Endometrial microvascular endothelial cells (primary cell): Measurements from ENCODE around the gene TELO2. TPM values are rescaled to one million over a fixed set of nuclear protein-coding genes. Genes with fewer than 3 reads are reported as not detected.
"Not testable (repeated sequence)": the region's sequence is repeated elsewhere in the genome, so short reads cannot be mapped to it uniquely, and the experiment has no call there.

ENCODE experiments used
- in situ Hi-C: cut with HindIII; loops from 2 replicates; pipeline ENCODE4 v1.10.0; 2017; ENCODE audit warnings: low sequenced_read_pairs, low pct_unique_long_range_greater_than_20kb; ENCODE audit errors: inconsistent ontology term
- total RNA-seq: library from RNA; depleted of rRNA; stranded (reverse); fragments of >200 nt; gene quantifications from one replicate; pipeline ENCODE4 v1.2.3, GENCODE V29; 2015; ENCODE audit errors: inconsistent ontology term

Gene TELO2
- total RNA-seq, 1 donor from 2014 or later = 21.8 TPM

DNA sequence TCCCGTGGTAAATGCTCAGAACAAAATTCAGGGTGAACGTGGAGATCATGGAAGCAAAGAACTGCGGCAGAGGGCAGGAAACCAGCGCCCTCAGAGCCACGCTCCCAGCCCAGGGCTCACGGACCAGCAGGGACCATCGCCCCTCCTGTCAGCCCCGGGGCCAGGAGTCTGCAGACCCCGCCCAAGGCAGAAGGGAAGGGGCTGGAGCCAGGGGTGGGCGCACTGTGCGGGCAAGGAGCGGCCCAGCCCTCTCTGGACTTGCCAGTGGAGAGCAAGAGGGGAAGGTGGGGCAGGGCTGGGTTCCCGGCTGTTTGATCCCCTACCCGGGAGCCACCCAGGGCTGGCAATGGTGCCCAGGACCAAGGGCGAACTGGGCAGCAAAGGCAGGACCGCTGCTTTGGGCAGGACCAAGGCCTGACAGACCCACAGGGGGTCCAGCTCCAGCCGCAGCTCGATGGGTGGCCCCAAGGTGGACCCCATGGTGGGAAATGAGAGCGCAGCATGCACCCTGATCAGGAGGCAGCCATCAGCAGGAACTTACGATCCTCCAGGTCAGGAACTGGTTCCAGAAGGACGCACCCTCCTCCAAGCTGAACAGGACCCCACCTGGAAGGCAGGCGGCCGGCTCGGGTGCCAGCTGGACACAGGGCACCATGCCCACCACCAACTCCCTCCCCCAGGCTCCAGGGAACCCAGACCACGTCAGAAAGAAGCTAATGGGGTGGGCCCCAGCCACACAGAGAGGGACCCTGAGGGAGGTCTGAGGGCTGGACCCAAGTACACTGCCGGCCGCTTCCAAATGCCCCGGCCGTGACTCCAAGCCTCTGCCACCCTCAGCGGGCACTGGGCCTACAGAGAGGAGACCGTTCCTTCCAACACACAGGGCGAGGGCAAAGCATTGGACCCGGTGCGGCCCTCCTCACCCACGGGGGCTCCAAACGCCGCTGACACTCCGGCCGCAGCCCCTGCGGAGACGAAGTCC, 37.7 kb upstream of the TELO2 start:
- in situ Hi-C loops = no loop called here

- in situ Hi-C loops = no loop called here
Observed at GRCh38 chr16:1456951-1457350, 36.2 kb upstream of the TELO2 start.

DNA sequence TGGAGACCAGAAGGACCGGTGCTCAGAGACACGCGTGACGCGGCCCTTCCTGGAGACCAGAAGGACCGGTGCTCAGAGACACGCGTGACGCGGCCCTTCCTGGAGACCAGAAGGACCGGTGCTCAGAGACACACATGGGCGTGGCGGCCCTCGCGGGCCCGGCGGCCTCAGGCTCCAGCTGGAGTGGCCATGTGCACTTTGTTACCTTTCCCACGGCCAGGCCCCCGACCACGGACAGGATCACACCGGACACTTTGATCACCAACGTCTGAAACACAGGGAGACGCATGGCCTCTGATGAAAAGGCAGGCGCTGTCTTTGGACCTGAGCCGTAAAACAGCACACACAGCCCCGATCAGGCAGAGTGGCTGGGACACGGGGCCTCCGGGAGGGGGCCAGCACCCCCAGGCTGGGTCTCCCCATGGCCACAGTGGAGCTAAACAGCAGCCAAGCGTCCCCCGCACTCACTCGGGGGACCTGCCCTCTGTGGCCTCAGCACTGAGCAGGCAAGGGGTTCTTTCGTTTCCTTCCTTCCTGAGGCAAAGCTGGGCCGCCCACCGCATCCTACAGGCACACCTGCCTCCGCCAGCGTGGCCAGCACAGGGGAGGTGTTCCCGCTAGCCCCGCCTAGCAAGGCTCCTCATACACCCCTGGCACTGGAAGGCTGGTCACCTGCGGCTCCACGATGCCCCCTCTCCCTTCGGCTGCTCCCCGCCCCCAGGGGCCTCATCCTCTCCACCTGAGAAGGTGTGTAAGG, 35.5 kb upstream of the TELO2 start:
- in situ Hi-C loops = no loop called here

GRCh38 chr16:1458336-1458976, 34.7 kb upstream of the TELO2 start:
- in situ Hi-C loops = no loop called here

- in situ Hi-C loops = no loop called here
Observed at GRCh38 chr16:1458977-1459341, 34.2 kb upstream of the TELO2 start.

- in situ Hi-C loops = no loop called here
Observed at GRCh38 chr16:1459967-1460366, 33.2 kb upstream of the TELO2 start.

DNA sequence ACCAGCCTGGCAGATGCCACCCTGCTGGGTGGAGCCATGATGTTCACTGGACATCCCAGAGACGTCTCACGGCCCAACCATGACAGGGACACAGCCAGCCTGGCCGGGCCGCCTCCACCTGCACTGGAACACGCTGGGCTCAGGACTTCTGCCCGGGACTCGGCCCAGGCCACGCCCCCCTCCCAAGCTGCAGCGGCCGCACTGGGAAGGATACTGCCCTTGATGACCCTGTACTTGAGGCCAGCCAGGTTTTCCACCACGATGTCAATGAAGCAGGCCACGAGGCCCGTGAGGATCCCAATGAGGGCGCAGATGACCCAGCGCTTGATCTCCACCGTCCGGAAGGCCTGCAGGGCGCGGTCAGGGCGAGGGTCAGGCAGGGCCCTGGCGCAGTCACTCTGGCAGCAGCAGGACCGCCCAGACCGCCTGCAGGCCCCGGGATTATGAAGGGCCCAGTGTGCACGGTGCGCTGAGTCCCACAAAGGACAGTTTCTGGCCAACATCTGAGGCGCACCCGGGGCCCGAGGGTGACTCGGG, 32.5 kb upstream of the TELO2 start:
- in situ Hi-C loops = no loop called here

DNA sequence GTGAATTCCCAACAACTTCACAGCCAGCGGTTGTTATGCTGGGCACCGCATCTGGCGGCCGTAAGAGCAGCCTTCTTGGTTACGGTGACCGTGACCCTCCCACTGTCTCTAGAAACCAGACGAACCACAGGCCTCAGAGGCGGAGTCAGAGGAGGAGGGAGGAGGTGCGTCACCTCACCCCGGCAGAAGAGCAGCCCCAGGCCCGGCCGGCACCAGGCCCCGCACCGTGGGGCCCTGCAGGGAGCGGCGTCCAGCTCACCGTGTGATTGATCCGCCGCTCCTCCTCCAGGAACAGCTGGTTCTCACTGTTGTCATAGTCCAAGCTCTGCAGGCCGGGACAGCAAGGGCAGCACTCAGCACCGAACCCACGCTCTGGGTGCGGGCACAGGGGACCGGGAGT, 32.0 kb upstream of the TELO2 start:
- in situ Hi-C loops = no loop called here

- in situ Hi-C loops = no loop called here
Observed at GRCh38 chr16:1464196-1464893, 28.8 kb upstream of the TELO2 start.

DNA sequence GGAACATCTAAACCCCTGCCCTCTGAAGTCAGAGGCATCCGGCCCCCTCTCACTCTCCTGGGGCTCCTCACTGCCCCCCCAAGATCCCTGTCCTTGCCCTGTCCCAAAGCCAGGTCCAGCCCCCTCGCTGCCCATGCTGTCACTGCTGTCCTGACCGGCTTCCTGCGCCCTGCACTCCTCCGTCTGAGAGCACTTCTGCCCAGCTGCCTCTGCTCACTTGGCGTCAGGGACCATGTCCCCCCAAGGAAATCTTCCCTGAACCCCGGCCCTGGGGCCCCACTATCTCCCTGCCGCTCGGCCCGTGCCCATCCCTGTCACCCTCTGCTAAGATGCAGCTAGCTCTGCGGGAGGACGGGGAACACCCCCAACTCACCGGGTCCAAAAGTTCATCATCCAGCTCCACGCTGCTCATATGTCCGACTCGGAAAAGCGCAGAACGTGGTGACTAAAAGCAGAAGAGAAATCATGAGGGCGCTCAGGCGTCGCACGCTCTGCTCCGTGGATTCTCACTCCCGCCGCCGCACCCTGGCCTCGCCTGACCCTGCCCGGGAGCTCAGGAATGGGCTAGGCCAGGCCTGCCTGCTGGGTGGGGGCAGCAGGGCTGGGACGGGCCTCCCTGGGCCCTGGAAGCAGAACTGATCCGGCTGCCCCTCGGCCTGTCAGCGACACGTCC, 28.1 kb upstream of the TELO2 start:
- in situ Hi-C loops = no loop called here

DNA sequence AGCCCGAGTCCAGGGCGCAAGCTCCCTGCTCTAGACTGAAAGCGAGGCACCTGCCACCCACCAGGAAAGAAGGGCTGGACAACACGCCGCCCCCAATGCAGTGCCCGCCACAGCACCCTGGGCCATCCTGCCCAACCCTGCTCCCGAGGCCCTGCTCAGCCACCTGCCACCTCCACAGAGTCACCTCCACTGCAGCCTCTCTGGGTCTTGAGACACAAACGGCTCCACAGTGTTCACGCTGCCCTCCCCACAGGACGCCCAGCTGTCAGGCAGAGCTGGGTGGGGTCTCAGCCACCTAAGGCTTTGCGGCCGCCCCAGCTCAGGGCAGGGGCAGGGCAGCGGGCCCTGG, 27.6 kb upstream of the TELO2 start:
- in situ Hi-C loops = no loop called here

- in situ Hi-C loops = no loop called here
Observed at GRCh38 chr16:1466054-1466453, 27.1 kb upstream of the TELO2 start.

GRCh38 chr16:1466968-1467521, 26.1 kb upstream of the TELO2 start:
- in situ Hi-C loops = no loop called here

DNA sequence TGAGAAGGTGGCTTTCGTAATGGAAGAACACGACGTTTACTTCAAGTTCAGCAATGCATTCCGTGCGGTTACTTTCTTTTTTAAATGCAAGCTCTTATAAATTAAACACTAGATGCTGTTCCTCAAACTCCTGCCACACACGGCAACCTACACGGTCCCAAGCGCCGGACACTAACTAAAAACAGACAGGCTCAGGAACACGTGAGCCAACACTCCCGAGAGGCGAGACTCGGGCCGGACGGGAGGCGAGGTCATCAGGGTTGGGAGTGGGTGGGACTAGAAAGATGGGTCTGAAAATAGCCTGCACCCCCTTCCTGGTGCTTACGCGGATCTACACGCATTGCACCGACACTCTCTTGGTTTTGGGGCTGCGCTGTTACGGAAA, 24.7 kb upstream of the TELO2 start:
- in situ Hi-C loops = no loop called here

DNA sequence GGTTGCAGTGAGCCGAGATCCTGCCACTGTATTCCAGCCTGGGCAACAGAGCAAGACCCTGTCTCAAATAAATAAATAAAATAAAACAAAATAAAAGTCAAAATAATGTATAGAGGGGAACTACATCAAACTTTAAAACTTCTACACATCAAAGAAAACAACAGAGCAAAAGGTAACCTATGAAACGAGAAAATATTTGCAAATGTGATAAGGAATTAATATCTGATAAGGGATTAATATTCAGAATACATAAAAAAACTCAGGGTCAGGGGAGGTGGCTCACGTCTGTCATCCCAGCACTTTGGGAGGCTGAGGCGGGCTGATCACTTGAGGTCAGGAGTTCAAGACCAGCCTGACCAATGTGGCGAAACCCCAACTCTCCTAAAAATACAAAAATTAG, 24.0 kb upstream of the TELO2 start:
- in situ Hi-C loops = not testable (repeated sequence)

- in situ Hi-C loops = no loop called here
Observed at GRCh38 chr16:1469693-1470201, 23.4 kb upstream of the TELO2 start.

GRCh38 chr16:1470481-1471251, 22.5 kb upstream of the TELO2 start:
- in situ Hi-C loops = no loop called here
